GM12892 (cell line): ENCODE measurements around the gene TMCC3.

Experiments used
- POLR2A ChIP-seq: IDR thresholded peaks from 2 replicates; pipeline ENCODE4 v1.6.1; 2011; ENCODE audit warnings: low read depth, low read length, control low read depth
- POLR2AphosphoS5 ChIP-seq: IDR thresholded peaks from 2 replicates; pipeline ENCODE4 v1.6.1; 2011; ENCODE audit warnings: low read depth, low read length, control low read depth
- TAF1 ChIP-seq: IDR thresholded peaks from 2 replicates; pipeline ENCODE4 v1.6.1; 2011; ENCODE audit warnings: low read depth, mild to moderate bottlenecking, control low read depth, low read length, borderline replicate concordance

- TF ChIP-seq POLR2A (no peak), POLR2AphosphoS5 (no peak), TAF1 (no peak)
Measured at GRCh38 chr12:94649349-94650142, 811 bp downstream of the TMCC3 start.
